Prostate gland (tissue), 2 donors: ENCODE data around the gene RRAS. TPM values are rescaled to one million over a fixed set of nuclear protein-coding genes. Genes with fewer than 3 reads are reported as not detected.

Source experiments
- DNase-seq: peaks from one replicate; pipeline ENCODE4 v3.0.0-alpha.2; 2019; ENCODE audit warnings: low spot score
- H3K27ac ChIP-seq, 2 donors: fragments of 200-600 bp; sonication (generic); 2 replicates each; pipeline ENCODE4 v1.5.1; 2017 to 2019
- H3K27me3 ChIP-seq: fragments of 200-600 bp; sonication (generic); replicated peaks from 2 replicates; pipeline ENCODE4 v1.5.1; 2019; ENCODE audit not compliant: insufficient read depth
- H3K36me3 ChIP-seq, 2 donors: fragments of 200-600 bp; sonication (generic); 1 replicate in 1 of 2; 2 replicates in 1 of 2; pipeline versions ENCODE4 v1.5.1 to v1.8.1; 2017 to 2019
- H3K4me1 ChIP-seq: fragments of 200-600 bp; sonication (generic); replicated peaks from 2 replicates; pipeline ENCODE4 v1.5.1; 2019
- H3K4me3 ChIP-seq, 2 donors: fragments of 200-600 bp; sonication (generic); 2 replicates each; pipeline ENCODE4 v1.5.1; 2017 to 2019
- H3K9me3 ChIP-seq: fragments of 200-600 bp; sonication (generic); 2 replicates; pipeline ENCODE4 v1.5.1; 2017
- CTCF ChIP-seq, 4 experiments: fragments of 200-600 bp in 2 of 4; fragments of 450-650 bp in 2 of 4; sonication (generic) in 2 of 4; IDR thresholded peaks; 1 replicate in 3 of 4; 2 replicates in 1 of 4; pipeline ENCODE4 v1.5.1; 2016 to 2019; ENCODE audit warnings: antibody characterized with exemption in 4 of 4, mild to moderate bottlenecking in 2 of 4, moderate library complexity in 2 of 4
- POLR2A ChIP-seq: fragments of 450-650 bp; IDR thresholded peaks from one replicate; pipeline ENCODE4 v1.6.1; 2016; ENCODE audit warnings: antibody characterized with exemption, mild to moderate bottlenecking
- POLR2AphosphoS5 ChIP-seq: sonication (generic); formaldehyde crosslinking; IDR thresholded peaks from one replicate; pipeline ENCODE4 v1.6.1; 2017; ENCODE audit warnings: antibody characterized with exemption
- WGBS: methylation state at CpG from one replicate; pipeline ENCODE4 v1.1.5; 2018; 5-methylcytosine and 5-hydroxymethylcytosine counted together
- intact Hi-C: fragments of 100-400 bp; cut with DNase I; formaldehyde crosslinking; loops from one replicate; pipeline ENCODE4 v1.14.2; 2022
- total RNA-seq, 2 donors: library from RNA; depleted of rRNA; stranded (reverse); fragments of >200 nt; gene quantifications; one replicate each; pipeline ENCODE4 v1.1.0, GENCODE V29; 2016

Gene RRAS
- total RNA-seq, 2 donors from 2014 or later: 59.1 to 72.3 TPM

GRCh38 chr19:49609499-49610092 lies 30.3 kb downstream of the RRAS start:
- Histone ChIP-seq H3K27ac (no peak overlapping the region), H3K36me3 (peaks cover 0 to 5% of the 10 kb centered on the region in 2 donors), H3K27me3 (no peaks in the 10 kb centered on the region), H3K4me3 (no peak overlapping the region), H3K4me1 (peaks cover 6% of the 10 kb centered on the region), H3K9me3 (no peaks in the 10 kb centered on the region)
- TF ChIP-seq CTCF (IDR thresholded peaks at IDR 0.05) (no peak), POLR2AphosphoS5 (no peak), POLR2A (no peak)
- intact Hi-C loops: no loop called here
- 96% methylated on average over 12 of the region's 12 CpGs for WGBS
- DNase-seq: no peak

GRCh38 chr19:49605605-49606004 lies 34.3 kb downstream of the RRAS start:
- DNase-seq: no peak
- H3K9me3 ChIP-seq: no peaks in the 10 kb centered on the region
- H3K4me3 ChIP-seq: no peak overlapping the region
- no peaks in the 10 kb centered on the region for H3K27me3 ChIP-seq
- intact Hi-C loops: no loop called here
- TF ChIP-seq POLR2AphosphoS5 (no peak), CTCF (IDR thresholded peaks at IDR 0.05) (no peak)
- no peak overlapping the region for H3K27ac ChIP-seq
- H3K4me1 ChIP-seq: no peaks in the 10 kb centered on the region
- 69% methylated on average over 7 of the region's 7 CpGs for WGBS
- peaks cover 0 to 5% of the 10 kb centered on the region in 2 donors for H3K36me3 ChIP-seq

GRCh38 chr19:49602806-49603205 lies 37.1 kb downstream of the RRAS start:
- TF ChIP-seq POLR2A: no peak
- TF ChIP-seq POLR2AphosphoS5: no peak
- TF ChIP-seq CTCF (IDR thresholded peaks at IDR 0.05): no peak
- 100% methylated on average over 2 of the region's 2 CpGs for WGBS
- Histone ChIP-seq H3K27ac (no peak overlapping the region), H3K27me3 (no peaks in the 10 kb centered on the region), H3K36me3 (peaks cover 7 to 11% of the 10 kb centered on the region in 2 donors), H3K9me3 (no peaks in the 10 kb centered on the region), H3K4me1 (no peaks in the 10 kb centered on the region), H3K4me3 (no peak overlapping the region)
- DNase-seq: no peak
- intact Hi-C loops: no loop called here

GRCh38 chr19:49601482-49602038 lies 38.4 kb downstream of the RRAS start:
- DNase-seq: no peak
- 95% methylated on average over 38 of the region's 38 CpGs for WGBS
- intact Hi-C loops: no loop called here
- Histone ChIP-seq H3K36me3 (peaks cover 7 to 11% of the 10 kb centered on the region in 2 donors), H3K27ac (no peak overlapping the region), H3K9me3 (no peaks in the 10 kb centered on the region), H3K4me1 (no peaks in the 10 kb centered on the region), H3K27me3 (no peaks in the 10 kb centered on the region), H3K4me3 (no peak overlapping the region)
- no peak for TF ChIP-seq POLR2AphosphoS5
- no peak for TF ChIP-seq POLR2A
- no peak for TF ChIP-seq CTCF (IDR thresholded peaks at IDR 0.05)
